HCEC 1CT (cell line): ENCODE data around the gene SPIN1.

Source experiments
- DNase-seq: peaks from one replicate; pipeline ENCODE4 v3.0.0-alpha.2; 2017

Gene SPIN1

GRCh38 chr9:88390371-88390990, 2.2 kb downstream of the SPIN1 start:
- peak; percentile 26 for DNase-seq

- DNase-seq, result no peak
Observed at GRCh38 chr9:88391236-88391635, 3.0 kb downstream of the SPIN1 start.

GRCh38 chr9:88391921-88392320, 3.7 kb downstream of the SPIN1 start:
- no peak for DNase-seq

- DNase-seq, result no peak
Observed at GRCh38 chr9:88392549-88392948, 4.3 kb downstream of the SPIN1 start.

- peak; percentile 44 for DNase-seq
Observed at GRCh38 chr9:88396836-88397577, 8.8 kb downstream of the SPIN1 start.

GRCh38 chr9:88398016-88398415, 9.8 kb downstream of the SPIN1 start:
- no peak for DNase-seq

- peak; percentile 82 for DNase-seq
Observed at GRCh38 chr9:88399966-88400365, 11.7 kb downstream of the SPIN1 start.

- no peak for DNase-seq
Observed at GRCh38 chr9:88403340-88403739, 15.1 kb downstream of the SPIN1 start.

GRCh38 chr9:88406051-88406450, 17.8 kb downstream of the SPIN1 start:
- no peak for DNase-seq

GRCh38 chr9:88411471-88411870, 23.2 kb downstream of the SPIN1 start:
- DNase-seq, result no peak

GRCh38 chr9:88414298-88414697, 26.1 kb downstream of the SPIN1 start:
- no peak for DNase-seq

- no peak for DNase-seq
Observed at GRCh38 chr9:88418025-88418424, 29.8 kb downstream of the SPIN1 start.

- peak; percentile 34 for DNase-seq
Observed at GRCh38 chr9:88418715-88419540, 30.7 kb downstream of the SPIN1 start.

GRCh38 chr9:88420227-88420626, 32.0 kb downstream of the SPIN1 start:
- DNase-seq, result no peak

GRCh38 chr9:88421348-88421747, 33.1 kb downstream of the SPIN1 start:
- DNase-seq, result no peak

GRCh38 chr9:88425538-88425950, 37.3 kb downstream of the SPIN1 start:
- DNase-seq, result peak; percentile 36

GRCh38 chr9:88426651-88427050, 38.4 kb downstream of the SPIN1 start:
- DNase-seq, result no peak

GRCh38 chr9:88429595-88430430, 41.6 kb downstream of the SPIN1 start:
- DNase-seq, result peak; percentile 61

- peak; percentile 27 for DNase-seq
Observed at GRCh38 chr9:88433583-88434255, 45.5 kb downstream of the SPIN1 start.

GRCh38 chr9:88435336-88435735, 47.1 kb downstream of the SPIN1 start:
- no peak for DNase-seq

- DNase-seq, result no peak
Observed at GRCh38 chr9:88436379-88436778, 48.1 kb downstream of the SPIN1 start.
